Endothelial cell (in vitro differentiated cells): Measurements from ENCODE around the gene CTTNBP2NL. TPM values are rescaled to one million over a fixed set of nuclear protein-coding genes. Genes with fewer than 3 reads are reported as not detected.
A peak's percentile ranks its signal among the peaks of the same experiment; 100 is the strongest.

Source experiments
- DNase-seq: peaks from one replicate; pipeline ENCODE4 v3.0.0; 2021; ENCODE audit warnings: low spot score
- H3K27ac Mint-ChIP-seq: one replicate; pipeline ENCODE4 v1.8.0; 2021; ENCODE audit warnings: mixed read lengths, inconsistent platforms; ENCODE audit not compliant: unreplicated experiment
- H3K27me3 Mint-ChIP-seq: one replicate; pipeline ENCODE4 v1.8.0; 2021; ENCODE audit warnings: mild to moderate bottlenecking, moderate library complexity, mixed read lengths, inconsistent platforms; ENCODE audit not compliant: unreplicated experiment
- H3K36me3 Mint-ChIP-seq: one replicate; pipeline ENCODE4 v1.8.0; 2021; ENCODE audit warnings: mild to moderate bottlenecking, low read depth, mixed read lengths, inconsistent platforms; ENCODE audit not compliant: unreplicated experiment
- H3K4me1 Mint-ChIP-seq: one replicate; pipeline ENCODE4 v1.8.0; 2021; ENCODE audit warnings: mild to moderate bottlenecking, mixed read lengths, inconsistent platforms; ENCODE audit not compliant: unreplicated experiment
- H3K4me3 Mint-ChIP-seq: one replicate; pipeline ENCODE4 v1.8.0; 2021; ENCODE audit warnings: mild to moderate bottlenecking, mixed read lengths, inconsistent platforms; ENCODE audit not compliant: unreplicated experiment
- H3K9me3 Mint-ChIP-seq: one replicate; pipeline ENCODE4 v1.8.0; 2021; ENCODE audit warnings: mixed read lengths, inconsistent platforms; ENCODE audit not compliant: unreplicated experiment
- CTCF ChIP-seq: fragments of 200-600 bp; sonication (generic); IDR thresholded peaks from one replicate; pipeline ENCODE4 v1.5.0; 2021; ENCODE audit warnings: antibody characterized with exemption; ENCODE audit not compliant: unreplicated experiment
- total RNA-seq: library from RNA; stranded (reverse); fragmentation: NEBNext Ultra II Directional; extraction: Animal tissue kit (Norgen Biotek cat#: 25700); gene quantifications from one replicate; pipeline ENCODE4 v1.2.1, GENCODE V29; 2021; ENCODE audit not compliant: unreplicated experiment

CTTNBP2NL gene
- total RNA-seq, 1 donor from 2014 or later = 84.0 TPM

- H3K27ac Mint-ChIP-seq = no peak overlapping the region
- no peaks in the 10 kb centered on the region for H3K9me3 Mint-ChIP-seq
- H3K4me3 Mint-ChIP-seq = peak overlapping the region; percentile 28
- no peak for DNase-seq
- H3K36me3 Mint-ChIP-seq = no peaks in the 10 kb centered on the region
- peaks cover 3% of the 10 kb centered on the region for H3K27me3 Mint-ChIP-seq
- no peaks in the 10 kb centered on the region for H3K4me1 Mint-ChIP-seq
- TF ChIP-seq CTCF = no peak
Measured at GRCh38 chr1:112368198-112368597, 27.8 kb upstream of the CTTNBP2NL start.

GRCh38 chr1:112369392-112370285 is 26.4 kb upstream of the CTTNBP2NL start:
- H3K9me3 Mint-ChIP-seq = no peaks in the 10 kb centered on the region

GRCh38 chr1:112370996-112371395 is 25.0 kb upstream of the CTTNBP2NL start:
- H3K4me3 Mint-ChIP-seq = no peak overlapping the region
- no peaks in the 10 kb centered on the region for H3K9me3 Mint-ChIP-seq
- TF ChIP-seq CTCF = no peak
- no peak overlapping the region for H3K27ac Mint-ChIP-seq
- H3K27me3 Mint-ChIP-seq = peaks cover 6% of the 10 kb centered on the region
- H3K4me1 Mint-ChIP-seq = no peaks in the 10 kb centered on the region
- H3K36me3 Mint-ChIP-seq = no peaks in the 10 kb centered on the region
- DNase-seq = no peak

More at GRCh38 chr1:112369392-112370285, 26.4 kb upstream of the CTTNBP2NL start:
- Mint-ChIP-seq H3K27ac (no peak overlapping the region), H3K36me3 (no peaks in the 10 kb centered on the region), H3K4me3 (no peak overlapping the region), H3K4me1 (no peaks in the 10 kb centered on the region), H3K27me3 (peaks cover 6% of the 10 kb centered on the region)
- DNase-seq = peak; percentile 97
- peak; percentile 74 for TF ChIP-seq CTCF

GRCh38 chr1:112371775-112372174 is 24.2 kb upstream of the CTTNBP2NL start:
- Mint-ChIP-seq H3K27me3 (peaks cover 6% of the 10 kb centered on the region), H3K36me3 (no peaks in the 10 kb centered on the region), H3K27ac (no peak overlapping the region)

More at GRCh38 chr1:112371775-112372174, 24.2 kb upstream of the CTTNBP2NL start:
- Mint-ChIP-seq H3K4me3 (no peak overlapping the region), H3K9me3 (no peaks in the 10 kb centered on the region), H3K4me1 (no peaks in the 10 kb centered on the region)
- DNase-seq = no peak
- no peak for TF ChIP-seq CTCF
